ENCODE results near the gene ELL2.
A peak's percentile ranks its signal among the peaks of the same experiment; 100 is the strongest.

ELL2 gene

DNA sequence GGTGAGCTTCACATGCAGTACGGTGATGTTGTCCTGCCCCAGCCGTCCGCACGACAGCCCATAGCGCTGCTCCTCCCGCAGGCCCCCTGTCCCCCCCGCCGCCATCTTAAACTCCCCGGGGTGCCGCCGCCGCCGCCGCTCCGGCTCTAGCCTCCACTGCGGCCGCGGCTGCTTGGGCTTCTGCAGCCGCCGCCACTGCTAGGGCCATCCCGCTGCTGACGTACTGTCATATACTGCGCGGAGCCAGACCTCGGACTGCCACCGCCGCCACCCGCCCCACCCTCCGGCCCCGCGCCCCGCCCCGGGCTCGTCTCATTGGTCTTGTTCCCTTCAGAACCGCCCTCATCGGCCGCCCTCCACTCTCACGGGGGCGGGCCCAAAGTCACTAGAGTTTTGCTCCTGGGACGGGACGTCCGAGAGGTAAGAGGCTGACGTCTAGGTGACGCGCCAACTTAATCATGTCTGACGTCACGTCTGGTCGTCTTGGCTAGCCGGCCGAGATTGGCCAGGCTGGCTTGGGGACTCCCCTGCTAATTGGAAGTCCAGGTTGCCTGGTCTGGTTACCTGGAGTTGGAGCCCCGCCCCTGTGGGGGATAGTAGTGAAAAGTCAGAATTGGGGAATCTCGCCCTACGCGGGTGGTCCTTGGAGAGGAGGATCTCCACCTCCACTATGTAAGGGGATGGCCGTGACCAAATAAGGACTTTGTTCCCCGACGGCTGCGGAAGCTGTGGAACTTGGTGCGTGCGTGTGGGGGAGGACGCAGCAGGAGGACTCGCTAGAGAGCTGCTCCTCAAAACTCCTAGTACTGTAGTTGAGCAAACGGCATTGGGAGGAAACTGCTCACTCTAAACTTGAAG is at the start of gene ELL2:
TSS of gene ELL2 (minus strand) at position 235 of the 858 bp plus-strand sequence. CDS start at position 105, 130 bp downstream.
- peak; percentile 99 for DNase-seq

- DNase-seq: no peak
Observed at GRCh38 chr5:96008987-96009647, 47.5 kb upstream of the ELL2 start.

GRCh38 chr5:96008487-96008886 is 46.8 kb upstream of the ELL2 start:
- peak; percentile 39 for DNase-seq

DNA sequence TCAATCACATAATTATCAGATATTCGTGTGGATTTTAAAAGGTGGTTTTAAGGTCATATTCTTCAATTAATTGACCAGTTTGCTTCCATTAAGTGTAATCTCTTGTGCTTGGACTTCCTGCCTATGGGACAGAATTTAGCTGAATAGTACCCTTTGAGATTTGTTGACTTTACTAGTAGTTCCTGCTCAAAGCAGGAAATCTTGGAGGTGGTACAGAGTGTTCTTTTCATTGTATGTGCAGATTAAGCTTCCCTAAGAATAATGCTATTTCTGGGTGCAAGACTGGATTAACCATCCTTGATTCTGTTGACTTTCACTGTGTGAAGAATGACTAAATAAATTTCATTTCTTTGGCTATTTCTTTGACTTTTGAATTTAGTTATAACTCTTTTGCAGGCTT is 45.4 kb upstream of the ELL2 start:
- no peak for DNase-seq

DNA sequence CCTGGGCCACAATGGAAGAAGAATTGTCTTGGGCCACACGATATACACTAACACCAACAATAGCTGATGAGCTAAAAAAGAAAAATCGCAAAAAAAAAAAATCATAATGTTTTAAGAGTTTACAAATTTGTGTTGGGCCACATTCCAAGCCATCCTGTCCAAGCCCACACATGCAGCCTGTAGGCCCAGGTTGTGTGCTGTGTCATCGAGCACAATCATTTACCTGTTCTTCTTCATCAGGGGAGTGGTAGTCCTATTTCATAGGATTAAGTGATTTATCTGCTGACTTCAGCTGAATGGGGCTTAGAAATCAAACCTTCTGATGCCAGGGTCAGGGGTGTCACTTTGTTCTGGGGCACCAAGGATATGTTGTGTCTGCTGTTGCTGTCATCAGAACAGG is 44.6 kb upstream of the ELL2 start:
- no peak for DNase-seq

DNA sequence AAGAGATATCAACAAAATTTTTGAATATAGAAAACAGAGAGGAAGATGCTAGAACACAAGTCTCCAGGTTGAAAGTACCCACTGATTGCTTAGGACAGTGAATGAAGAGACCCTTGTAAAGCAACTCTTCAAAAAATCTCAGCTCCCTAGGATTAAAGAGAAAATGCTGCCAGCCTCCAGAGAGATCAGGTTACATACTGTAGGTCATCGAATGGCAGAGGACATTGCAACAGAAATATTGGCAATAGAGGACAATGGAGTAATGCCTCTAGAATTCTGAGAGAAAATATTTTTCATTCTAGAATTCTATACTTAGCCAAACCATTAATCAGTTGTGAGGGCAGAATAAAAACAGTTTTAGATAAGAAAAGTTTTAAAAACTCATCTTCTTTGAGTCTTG is 43.1 kb upstream of the ELL2 start:
- DNase-seq: peak; percentile 29

GRCh38 chr5:96004087-96004486 is 42.4 kb upstream of the ELL2 start:
- DNase-seq: peak; percentile 34

- no peak for DNase-seq
Observed at GRCh38 chr5:96001262-96001661, 39.6 kb upstream of the ELL2 start.

GRCh38 chr5:96000308-96000707 is 38.7 kb upstream of the ELL2 start:
- no peak for DNase-seq

- DNase-seq: no peak
Observed at GRCh38 chr5:95996904-95997723, 35.5 kb upstream of the ELL2 start.

- DNase-seq: no peak
Observed at GRCh38 chr5:95995962-95996489, 34.4 kb upstream of the ELL2 start.

GRCh38 chr5:95993776-95994175 is 32.1 kb upstream of the ELL2 start:
- no peak for DNase-seq

DNA sequence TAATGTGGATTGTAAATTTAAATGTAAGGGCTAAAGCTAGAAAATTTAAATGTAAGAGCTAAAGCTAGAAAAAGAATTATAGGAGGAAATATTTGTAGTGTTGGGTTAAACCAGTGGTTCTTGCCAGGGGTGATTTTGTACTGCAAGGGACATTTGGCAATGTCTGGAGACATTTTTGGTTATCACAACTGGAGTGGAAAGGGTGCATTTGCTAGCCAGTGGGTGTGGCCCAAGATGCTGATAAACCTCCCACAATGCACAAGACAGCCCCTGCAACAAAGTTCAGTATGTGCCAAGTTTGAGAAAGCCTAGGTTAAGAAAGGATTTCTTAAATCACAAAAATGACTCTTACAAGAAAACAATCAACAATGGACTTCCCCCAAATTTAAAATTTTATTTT is 31.6 kb upstream of the ELL2 start:
- no peak for DNase-seq

GRCh38 chr5:95989283-95990048 is 27.8 kb upstream of the ELL2 start:
- no peak for DNase-seq

DNA sequence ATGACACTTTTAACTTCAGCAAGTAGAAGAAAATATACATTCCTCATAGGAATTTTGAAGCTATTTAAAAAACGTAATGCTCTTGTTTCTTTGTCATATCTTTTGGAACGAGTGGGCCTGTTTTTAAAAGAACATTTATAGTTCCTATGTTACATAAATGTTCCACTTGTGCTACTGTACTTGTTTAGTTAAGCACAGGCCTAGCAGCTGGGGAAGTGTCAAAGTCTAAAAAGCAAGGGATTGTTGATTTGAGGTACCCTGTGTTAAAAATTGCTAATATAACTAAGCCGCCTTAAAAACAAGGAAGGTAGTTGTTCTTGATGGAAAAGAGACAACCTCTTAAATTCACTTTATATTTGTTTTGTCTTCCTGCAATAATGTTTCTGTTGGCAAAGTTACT is 27.2 kb upstream of the ELL2 start:
- DNase-seq: no peak

DNA sequence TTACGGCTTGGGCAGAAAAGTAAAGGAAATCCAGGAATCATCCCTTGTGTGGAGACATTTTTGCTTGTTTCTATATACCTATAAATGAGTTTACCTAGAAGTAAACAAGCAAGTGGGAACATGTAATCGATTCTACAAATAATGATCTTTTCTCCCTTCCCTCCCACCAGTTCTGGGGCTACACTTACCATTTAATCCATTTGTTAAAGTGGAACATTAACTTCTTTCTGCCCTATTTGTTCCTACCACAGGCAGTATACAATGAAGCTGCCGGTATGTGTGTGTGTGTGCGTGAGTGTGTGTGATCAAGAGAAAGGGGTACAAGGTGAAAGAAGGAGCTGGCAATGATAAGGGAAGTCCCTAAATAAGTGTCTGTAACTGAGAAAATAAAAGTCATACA is 26.4 kb upstream of the ELL2 start:
- DNase-seq: no peak

GRCh38 chr5:95986937-95987520 is 25.4 kb upstream of the ELL2 start:
- no peak for DNase-seq

DNA sequence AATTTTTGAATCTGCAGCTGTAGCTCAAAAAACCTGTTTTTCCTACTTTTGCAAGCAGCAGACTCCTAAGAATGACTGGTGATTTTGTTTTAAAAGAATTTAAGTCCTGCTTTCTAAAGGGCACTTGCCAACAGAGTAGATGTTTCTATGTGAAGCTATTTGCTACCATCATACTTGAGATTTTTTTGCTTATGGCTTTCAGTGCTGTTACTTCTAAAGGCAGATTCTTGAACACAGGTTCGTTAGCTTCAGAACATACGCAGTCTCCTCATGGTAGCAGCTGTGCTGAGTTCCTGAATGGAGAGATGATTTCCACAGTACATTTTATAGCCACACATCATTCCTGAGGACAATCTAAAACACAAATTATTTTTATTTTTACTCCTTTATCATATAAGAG is 24.4 kb upstream of the ELL2 start:
- DNase-seq: no peak

DNA sequence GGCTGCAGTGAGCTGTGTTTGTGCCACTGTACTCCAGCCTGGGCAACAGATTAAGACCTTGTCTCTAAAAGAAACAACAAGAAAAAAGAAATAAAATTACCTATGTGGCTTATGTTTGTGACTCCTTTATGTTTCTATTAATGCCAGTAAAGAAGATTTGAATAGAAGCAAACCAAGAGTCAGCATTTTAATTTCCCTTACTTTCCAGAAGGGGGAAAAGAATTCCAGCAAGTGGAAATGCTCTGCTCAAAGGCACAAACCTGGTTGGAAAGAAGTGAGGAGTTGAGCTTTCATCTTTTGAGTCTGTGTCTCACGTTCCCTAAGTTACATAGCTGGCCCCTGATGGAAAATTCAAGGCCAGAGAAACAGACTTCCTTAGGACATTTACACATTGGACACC is 23.6 kb upstream of the ELL2 start:
- DNase-seq: no peak

DNA sequence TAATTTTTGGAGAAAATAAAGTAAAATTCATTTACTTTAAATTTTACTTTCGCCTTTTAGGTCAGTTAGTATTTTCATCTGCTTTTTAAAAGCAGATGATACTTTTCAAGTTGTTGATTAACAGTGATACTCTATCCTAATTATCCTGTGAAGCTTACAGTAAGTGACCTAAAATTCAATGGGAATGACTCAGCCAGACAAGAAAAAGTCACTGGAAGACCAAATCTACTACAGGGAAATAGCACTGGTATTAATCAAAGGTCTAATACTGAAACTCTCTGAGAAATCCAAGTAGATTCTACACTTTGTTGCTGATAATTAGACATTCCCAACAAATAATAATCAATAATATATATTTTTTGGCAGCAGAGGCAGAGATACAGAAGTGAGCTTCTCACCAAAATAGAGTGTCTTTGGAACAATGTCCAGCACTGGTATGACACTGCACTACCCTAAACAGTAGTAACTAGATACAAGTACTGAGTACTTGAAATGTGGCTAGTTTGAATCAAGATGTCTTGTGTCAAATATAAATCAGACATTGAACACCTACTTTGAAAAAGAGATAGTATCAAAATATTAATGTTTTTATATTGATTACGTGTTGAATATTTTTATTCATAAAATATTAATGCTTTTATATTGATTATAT is 22.8 kb upstream of the ELL2 start:
- DNase-seq: peak; percentile 56

GRCh38 chr5:95983509-95983908 is 21.9 kb upstream of the ELL2 start:
- DNase-seq: no peak

- no peak for DNase-seq
Observed at GRCh38 chr5:95983080-95983479, 21.4 kb upstream of the ELL2 start.
